Measurements from ENCODE around the gene ATRNL1. TPM values are rescaled to one million over a fixed set of nuclear protein-coding genes. Genes with fewer than 3 reads are reported as not detected.

Gene ATRNL1
- total and polyA plus RNA-seq, 2 experiments from 2014 or later: 5.9 to 17.4 TPM

DNA sequence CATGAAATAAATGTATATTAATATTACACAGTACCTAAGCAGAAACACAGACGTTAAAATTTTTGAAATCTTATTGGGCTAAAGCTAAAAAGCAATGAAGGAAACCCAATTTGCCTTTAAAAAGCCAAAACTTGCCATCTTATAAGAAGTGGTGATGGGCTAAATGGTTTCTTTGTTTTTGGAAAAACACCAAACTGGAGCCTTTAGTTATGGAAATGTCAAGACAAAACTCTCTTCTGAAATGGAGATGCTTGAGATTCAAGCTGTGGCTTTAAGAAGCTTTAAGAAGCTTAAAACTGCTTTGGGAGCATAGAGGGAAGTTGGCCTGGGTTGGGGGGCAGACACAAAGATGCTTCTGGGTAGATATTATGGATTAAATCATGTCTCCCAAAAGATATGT lies 902.9 kb downstream of the ATRNL1 start:
- 38% methylated on average over 1 of the region's 1 CpG for WGBS (ENCODE audit: low lambda C conversion rate, missing lambda C conversion rate)
- Histone ChIP-seq H3K4me1 (ENCODE audit: insufficient read depth) (peaks cover 6% of the 10 kb centered on the region), H3K9me3 (ENCODE audit: low read depth) (no peaks in the 10 kb centered on the region), H2AFZ (no peak overlapping the region), H3K9me2 (replicated peaks; ENCODE audit: insufficient read depth) (no peaks in the 10 kb centered on the region), H3K4me3 (no peak overlapping the region), H3K27me3 (peaks cover 8% of the 10 kb centered on the region), H3K36me3 (replicated peaks; ENCODE audit: insufficient read depth, low read depth) (no peaks in the 10 kb centered on the region), H3K79me2 (no peaks in the 10 kb centered on the region), H4K20me1 (ENCODE audit: insufficient read depth, poor library complexity, severe bottlenecking) (no peaks in the 10 kb centered on the region), H3K4me2 (no peak overlapping the region), H3K27ac (no peak overlapping the region)
- TF ChIP-seq, protein P1, sequence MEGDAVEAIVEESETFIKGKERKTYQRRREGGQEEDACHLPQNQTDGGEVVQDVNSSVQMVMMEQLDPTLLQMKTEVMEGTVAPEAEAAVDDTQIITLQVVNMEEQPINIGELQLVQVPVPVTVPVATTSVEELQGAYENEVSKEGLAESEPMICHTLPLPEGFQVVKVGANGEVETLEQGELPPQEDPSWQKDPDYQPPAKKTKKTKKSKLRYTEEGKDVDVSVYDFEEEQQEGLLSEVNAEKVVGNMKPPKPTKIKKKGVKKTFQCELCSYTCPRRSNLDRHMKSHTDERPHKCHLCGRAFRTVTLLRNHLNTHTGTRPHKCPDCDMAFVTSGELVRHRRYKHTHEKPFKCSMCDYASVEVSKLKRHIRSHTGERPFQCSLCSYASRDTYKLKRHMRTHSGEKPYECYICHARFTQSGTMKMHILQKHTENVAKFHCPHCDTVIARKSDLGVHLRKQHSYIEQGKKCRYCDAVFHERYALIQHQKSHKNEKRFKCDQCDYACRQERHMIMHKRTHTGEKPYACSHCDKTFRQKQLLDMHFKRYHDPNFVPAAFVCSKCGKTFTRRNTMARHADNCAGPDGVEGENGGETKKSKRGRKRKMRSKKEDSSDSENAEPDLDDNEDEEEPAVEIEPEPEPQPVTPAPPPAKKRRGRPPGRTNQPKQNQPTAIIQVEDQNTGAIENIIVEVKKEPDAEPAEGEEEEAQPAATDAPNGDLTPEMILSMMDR (IDR thresholded peaks at IDR 0.05; ENCODE audit: poor library complexity): no peak
- TF ChIP-seq EZH2phosphoT487 (IDR thresholded peaks at IDR 0.05; ENCODE audit: low read depth, severe bottlenecking, unreplicated experiment) (no peak), EZH2 (IDR thresholded peaks at IDR 0.05; ENCODE audit: borderline replicate concordance) (no peak)
- DNase-seq (ENCODE audit: low spot score): no peak

DNA sequence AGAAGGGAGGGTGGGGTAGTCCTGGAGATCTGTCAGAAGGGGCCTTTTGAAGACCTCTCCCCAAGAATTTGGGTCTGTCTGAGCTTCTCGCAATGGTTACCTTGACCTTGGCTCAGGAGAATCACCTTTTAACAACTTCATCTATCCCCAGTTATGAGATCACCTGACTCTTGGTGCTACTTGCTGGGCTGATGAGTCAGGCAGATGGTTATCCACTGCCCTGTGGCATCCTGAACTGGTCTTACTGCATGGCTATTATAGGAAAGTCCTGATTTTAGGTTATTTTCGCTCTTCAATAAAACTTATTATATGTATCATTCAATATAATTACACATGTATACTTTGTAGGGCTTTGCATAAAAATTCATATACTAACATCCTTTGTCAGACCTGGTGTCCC lies 905.1 kb downstream of the ATRNL1 start:
- Histone ChIP-seq H3K27me3 (no peaks in the 10 kb centered on the region), H4K20me1 (ENCODE audit: insufficient read depth, poor library complexity, severe bottlenecking) (no peaks in the 10 kb centered on the region), H3K79me2 (no peaks in the 10 kb centered on the region), H3K36me3 (replicated peaks; ENCODE audit: insufficient read depth, low read depth) (no peaks in the 10 kb centered on the region), H3K27ac (no peak overlapping the region), H2AFZ (no peak overlapping the region), H3K4me2 (no peak overlapping the region), H3K9me2 (replicated peaks; ENCODE audit: insufficient read depth) (no peaks in the 10 kb centered on the region), H3K4me1 (ENCODE audit: insufficient read depth) (peaks cover 6% of the 10 kb centered on the region), H3K4me3 (no peak overlapping the region), H3K9me3 (ENCODE audit: low read depth) (no peaks in the 10 kb centered on the region)
- no peak for DNase-seq (ENCODE audit: low spot score)
- TF ChIP-seq EZH2phosphoT487 (IDR thresholded peaks at IDR 0.05; ENCODE audit: low read depth, severe bottlenecking, unreplicated experiment) (no peak), EZH2 (IDR thresholded peaks at IDR 0.05; ENCODE audit: borderline replicate concordance) (no peak)
- TF ChIP-seq, protein P1 (IDR thresholded peaks at IDR 0.05; ENCODE audit: poor library complexity): no peak
- 92% methylated on average over 2 of the region's 2 CpGs for WGBS (ENCODE audit: low lambda C conversion rate, missing lambda C conversion rate)

Other genes with a start within 250 kb of the ATRNL1 start
- 28.0 and 29.0 TPM in 2 replicates for gene TRUB1, start 155.2 kb upstream of the ATRNL1 start, total RNA-seq
- 12.0 and 12.3 TPM in 2 replicates for gene TRUB1, start 155.2 kb upstream of the ATRNL1 start, polyA plus RNA-seq

Data from hepatocyte (in vitro differentiated cells).